BJ (cell line): Measurements from ENCODE around the gene SLC8A1. TPM values are rescaled to one million over a fixed set of nuclear protein-coding genes. Genes with fewer than 3 reads are reported as not detected.
"Not testable (repeated sequence)": the region's sequence is repeated elsewhere in the genome, so short reads cannot be mapped to it uniquely, and the experiment has no call there.

Experiments
- CTCF ChIA-PET: fragments of 350-600 bp; formaldehyde crosslinking; extraction: SDS; loops from one replicate; lab custom pipeline; 2021; ENCODE audit warnings: antibody characterized with exemption, inconsistent platforms; lab: Yijun Ruan, JAX
- POLR2A ChIA-PET: fragments of 300-600 bp; sonication (Branson Sonifier 250); formaldehyde crosslinking; extraction: SDS; loops from one replicate; lab custom pipeline; 2021; ENCODE audit warnings: antibody characterized with exemption; lab: Charles Lee
- DNase-seq: peaks from one replicate; pipeline ENCODE4 v3.0.0-alpha.2; 2011; ENCODE audit warnings: low read depth
- H3K27me3 ChIP-seq: 2 replicates; pipeline ENCODE4 v1.6.0; 2011; ENCODE audit warnings: low read length; ENCODE audit not compliant: control insufficient read depth, insufficient read depth
- H3K36me3 ChIP-seq: 2 replicates; pipeline ENCODE4 v1.5.1; 2011; ENCODE audit warnings: low read length; ENCODE audit not compliant: control insufficient read depth, insufficient read depth
- H3K4me3 ChIP-seq: 2 replicates; pipeline ENCODE4 v1.5.1; 2011; ENCODE audit warnings: low read depth, mild to moderate bottlenecking, control low read depth, low read length
- CTCF ChIP-seq: IDR thresholded peaks from 2 replicates; pipeline ENCODE4 v1.5.1; 2011; ENCODE audit warnings: low read depth, mild to moderate bottlenecking, control low read depth, inconsistent platforms, low read length, moderate library complexity; ENCODE audit not compliant: insufficient read depth
- polyA plus RNA-seq: library from polyadenylated mRNA; depleted of rRNA; stranded (reverse); fragments of >200 nt; gene quantifications from 2 replicates; pipeline ENCODE4 v1.2.3, GENCODE V29; 2011

SLC8A1 gene
- polyA plus RNA-seq, 1 experiment = 18.5 TPM

- Histone ChIP-seq H3K27me3 (no peaks in the 10 kb centered on the region), H3K36me3 (no peaks in the 10 kb centered on the region), H3K4me3 (no peak overlapping the region)
- no peak for DNase-seq
- POLR2A ChIA-PET = no interaction called here
- no peak for TF ChIP-seq CTCF
- CTCF ChIA-PET = interaction anchor here (1.0 kb wide), 1 partner anchor 27 kb away, joined by 3 read pairs; no protein-coding TSS in a partner anchor
These were observed 364.0 kb downstream of the SLC8A1 start for GRCh38 chr2:40087927-40088326.

- Histone ChIP-seq H3K27me3 (no peaks in the 10 kb centered on the region), H3K36me3 (no peaks in the 10 kb centered on the region), H3K4me3 (no peak overlapping the region)
- CTCF ChIA-PET = interaction anchor here (0.5 to 1.0 kb wide), 2 partner anchors 27 to 190 kb away, joined by 3 read pairs; no protein-coding TSS in a partner anchor
- POLR2A ChIA-PET = no interaction called here
- DNase-seq = no peak
- no peak for TF ChIP-seq CTCF
These were observed 364.5 kb downstream of the SLC8A1 start for GRCh38 chr2:40087434-40087833.

- no peak for DNase-seq
- CTCF ChIA-PET = no interaction called here
- Histone ChIP-seq H3K4me3 (no peak overlapping the region), H3K27me3 (no peaks in the 10 kb centered on the region), H3K36me3 (no peaks in the 10 kb centered on the region)
- no peak for TF ChIP-seq CTCF
- POLR2A ChIA-PET = no interaction called here
These were observed 366.1 kb downstream of the SLC8A1 start for GRCh38 chr2:40085786-40086185.

- H3K36me3 ChIP-seq, DNase-seq, CTCF ChIA-PET, H3K4me3 ChIP-seq, POLR2A ChIA-PET, H3K27me3 ChIP-seq: not testable (repeated sequence)
These were observed 378.6 kb downstream of the SLC8A1 start for GRCh38 chr2:40073336-40073735.

GRCh38 chr2:40072442-40073232 is 379.3 kb downstream of the SLC8A1 start:
- DNase-seq = no peak
- ChIA-PET CTCF (interaction anchor here (0.6 kb wide), 1 partner anchor 159 kb away, joined by 5 read pairs; no protein-coding TSS in a partner anchor), POLR2A (no interaction called here)
- no peaks in the 10 kb centered on the region for H3K36me3 ChIP-seq
- TF ChIP-seq CTCF = no peak
- no peaks in the 10 kb centered on the region for H3K27me3 ChIP-seq
- H3K4me3 ChIP-seq = no peak overlapping the region
